CD4-positive, alpha-beta memory T cell (primary cell): ENCODE data around the gene PTTG1IP2. TPM values are rescaled to one million over a fixed set of nuclear protein-coding genes. Genes with fewer than 3 reads are reported as not detected.

Experiments used
- CTCF ChIA-PET: fragments of 350-600 bp; sonication (Branson Sonifier 250); formaldehyde crosslinking; loops from one replicate; lab custom pipeline; 2021; ENCODE audit warnings: inconsistent platforms; ENCODE audit not compliant: partially characterized antibody; lab: Charles Lee
- POLR2A ChIA-PET: fragments of 350-600 bp; sonication (Branson Sonifier 250); formaldehyde crosslinking; loops from one replicate; lab custom pipeline; 2021; ENCODE audit not compliant: partially characterized antibody; lab: Charles Lee
- DNase-seq, 5 donors: peaks; one replicate each; pipeline versions ENCODE4 v3.0.0 to v3.0.0-alpha.2; 2020 to 2022; ENCODE audit warnings: mixed read lengths in 1 of 5
- H3K27ac ChIP-seq: one replicate; pipeline ENCODE4 v1.7.0; 2013; ENCODE audit warnings: low read depth, low read length
- H3K27me3 ChIP-seq: 2 replicates; pipeline ENCODE4 v1.7.0; 2013; ENCODE audit warnings: mild to moderate bottlenecking, low read length, moderate library complexity; ENCODE audit not compliant: insufficient read depth
- H3K36me3 ChIP-seq: 2 replicates; pipeline ENCODE4 v1.7.0; 2013; ENCODE audit warnings: mild to moderate bottlenecking, low read length, moderate library complexity; ENCODE audit not compliant: insufficient read depth
- H3K4me1 ChIP-seq: 2 replicates; pipeline ENCODE4 v1.7.0; 2013; ENCODE audit warnings: mild to moderate bottlenecking, low read length, moderate library complexity; ENCODE audit not compliant: insufficient read depth
- H3K4me3 ChIP-seq, 2 donors: one replicate each; pipeline ENCODE4 v1.7.0; 2013; ENCODE audit warnings: low read length in 2 of 2, mild to moderate bottlenecking in 1 of 2
- H3K9me3 ChIP-seq, 2 donors: one replicate each; pipeline ENCODE4 v1.7.0; 2013; ENCODE audit warnings: low read length in 2 of 2, control low read depth in 1 of 2; ENCODE audit not compliant: control insufficient read depth in 1 of 2
- H3K27ac Mint-ChIP-seq, 7 donors: one replicate each; pipeline ENCODE4 v1.8.0; 2020 to 2021; ENCODE audit warnings: mixed read lengths in 7 of 7, mild to moderate bottlenecking in 6 of 7, inconsistent platforms in 3 of 7, moderate library complexity in 3 of 7
- H3K27me3 Mint-ChIP-seq, 2 donors: one replicate each; pipeline ENCODE4 v1.8.0; 2020 to 2021; ENCODE audit warnings: mixed read lengths in 2 of 2
- H3K36me3 Mint-ChIP-seq, 2 donors: one replicate each; pipeline ENCODE4 v1.8.0; 2020 to 2021; ENCODE audit warnings: mixed read lengths in 2 of 2, inconsistent platforms in 1 of 2, mild to moderate bottlenecking in 1 of 2
- H3K4me1 Mint-ChIP-seq, 4 donors: one replicate each; pipeline ENCODE4 v1.8.0; 2020 to 2021; ENCODE audit warnings: mixed read lengths in 4 of 4, mild to moderate bottlenecking in 1 of 4
- H3K4me3 Mint-ChIP-seq, 8 donors: one replicate each; pipeline ENCODE4 v1.8.0; 2020 to 2021; ENCODE audit warnings: mixed read lengths in 8 of 8, mild to moderate bottlenecking in 7 of 8, moderate library complexity in 6 of 8, inconsistent platforms in 3 of 8
- H3K9me3 Mint-ChIP-seq, 8 donors: one replicate each; pipeline ENCODE4 v1.8.0; 2020 to 2021; ENCODE audit warnings: mixed read lengths in 8 of 8, mild to moderate bottlenecking in 5 of 8, inconsistent platforms in 3 of 8, moderate library complexity in 1 of 8
- intact Hi-C: fragments of 100-400 bp; cut with micrococcal nuclease; formaldehyde crosslinking; loops from one replicate; pipeline ENCODE4 v1.15.1; 2023
- polyA plus RNA-seq, 2 donors: library from polyadenylated mRNA; unstranded; fragments of 300-500 nt; fragmentation: Illumina TruSeq; gene quantifications; one replicate each; pipeline ENCODE4 v1.2.3, GENCODE V29; 2021
- total RNA-seq, 2 experiments: library from RNA; stranded (reverse); gene quantifications; one replicate each; pipeline ENCODE4 v1.2.3, GENCODE V29; 2021

Gene PTTG1IP2
- total and polyA plus RNA-seq, 4 experiments from 2014 or later, result not detected

DNA sequence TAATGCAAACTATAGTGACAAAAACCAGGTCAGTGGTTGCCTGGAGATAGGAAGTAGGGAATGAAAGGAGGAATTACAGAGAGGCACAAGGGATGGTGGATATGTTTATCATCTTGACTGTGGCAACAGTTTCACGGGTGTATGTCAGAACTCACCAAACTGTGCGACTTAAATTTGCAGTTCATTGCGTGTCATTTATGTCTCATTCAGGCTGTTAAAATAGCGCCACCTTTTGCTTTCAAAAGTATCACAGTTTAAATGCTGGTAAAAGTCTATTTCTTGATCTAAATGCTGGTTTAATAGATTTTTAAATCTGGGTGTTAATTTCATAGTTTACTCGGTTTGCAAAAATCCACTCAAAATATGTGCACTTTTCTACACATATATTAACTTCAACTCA, 51.0 kb downstream of the PTTG1IP2 start:
- H3K9me3 ChIP-seq, result no peaks in the 10 kb centered on the region
- Mint-ChIP-seq H3K9me3 (peaks cover 0 to 7% (median 2%) of the 10 kb centered on the region in 8 donors), H3K27me3 (peaks cover 0 to 3% of the 10 kb centered on the region in 2 donors), H3K27ac (no peak overlapping the region), H3K36me3 (no peaks in the 10 kb centered on the region), H3K4me3 (no peak overlapping the region), H3K4me1 (no peaks in the 10 kb centered on the region)
- H3K4me3 ChIP-seq, result no peak overlapping the region
- ChIA-PET CTCF (no interaction called here), POLR2A (no interaction called here)
- no peaks in the 10 kb centered on the region for H3K4me1 ChIP-seq
- H3K27me3 ChIP-seq, result no peaks in the 10 kb centered on the region
- no peak for DNase-seq
- H3K27ac ChIP-seq, result no peak overlapping the region
- intact Hi-C loops, result no loop called here
- H3K36me3 ChIP-seq, result no peaks in the 10 kb centered on the region

DNA sequence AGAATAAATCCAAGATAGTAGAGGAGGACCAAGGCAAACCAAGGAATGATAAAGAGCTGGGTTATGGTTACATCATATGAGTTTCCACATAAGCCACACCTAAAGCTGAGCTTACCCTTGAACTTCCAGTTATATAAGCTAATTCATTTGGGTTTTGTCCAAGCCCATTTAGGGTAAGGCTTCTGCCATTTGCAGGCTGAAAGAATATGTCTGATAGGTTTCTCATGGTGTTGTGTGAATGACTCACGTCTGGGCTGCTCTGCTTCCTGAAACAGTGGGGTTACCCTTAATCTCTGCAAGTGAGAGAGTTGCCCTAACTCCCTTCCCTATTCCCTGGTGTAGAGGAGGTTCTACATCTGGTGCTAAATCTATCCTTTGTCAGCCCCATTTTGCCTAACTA, 60.8 kb downstream of the PTTG1IP2 start:
- Histone ChIP-seq H3K4me3 (no peak overlapping the region), H3K27me3 (no peaks in the 10 kb centered on the region), H3K36me3 (no peaks in the 10 kb centered on the region), H3K9me3 (no peaks in the 10 kb centered on the region), H3K27ac (no peak overlapping the region), H3K4me1 (no peaks in the 10 kb centered on the region)
- Mint-ChIP-seq H3K4me3 (no peak overlapping the region), H3K9me3 (peaks cover 0 to 7% (median 2%) of the 10 kb centered on the region in 8 donors), H3K27ac (no peak overlapping the region), H3K36me3 (no peaks in the 10 kb centered on the region), H3K27me3 (peaks cover 7 to 9% of the 10 kb centered on the region in 2 donors), H3K4me1 (no peaks in the 10 kb centered on the region)
- DNase-seq, result no peak
- CTCF ChIA-PET, result no interaction called here
- POLR2A ChIA-PET, result no interaction called here
- intact Hi-C loops, result no loop called here

DNA sequence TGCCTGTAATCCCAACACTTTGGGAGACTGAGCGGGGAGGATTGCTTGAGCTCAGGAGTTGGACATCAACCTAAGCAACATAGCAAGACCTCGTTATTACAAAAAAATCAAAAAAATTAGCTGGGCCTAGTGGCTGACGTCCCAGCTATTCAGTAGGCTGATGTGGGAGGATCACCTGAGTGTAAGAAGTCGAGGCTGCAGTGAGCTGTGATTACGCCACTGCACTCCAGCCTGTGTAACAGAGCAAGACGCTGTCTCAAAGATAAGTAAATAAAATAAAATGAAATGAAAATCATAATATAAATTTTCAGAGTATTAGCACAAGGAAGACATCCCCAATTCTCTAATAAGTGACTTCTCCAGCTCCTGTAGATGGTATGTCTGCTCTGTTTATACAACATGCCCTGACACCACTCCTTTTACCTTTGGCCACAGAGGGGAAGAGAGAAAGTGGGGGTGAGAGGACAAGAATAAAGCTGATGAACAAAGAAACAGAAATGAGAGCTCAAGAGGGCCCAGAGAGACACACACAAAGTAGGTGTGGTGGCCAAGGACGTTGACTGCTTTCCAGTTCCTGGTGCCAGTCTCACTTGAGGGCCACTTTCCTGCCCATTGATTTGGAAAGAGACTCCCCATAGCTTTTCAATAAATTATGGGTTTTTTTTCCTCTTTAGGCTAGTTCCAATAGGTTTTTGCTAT, 62.9 kb downstream of the PTTG1IP2 start:
- POLR2A ChIA-PET, result no interaction called here
- Mint-ChIP-seq H3K4me3 (no peak overlapping the region), H3K9me3 (peaks cover 0 to 2% (median 0%) of the 10 kb centered on the region in 8 donors), H3K36me3 (no peaks in the 10 kb centered on the region), H3K27me3 (peaks cover 7 to 9% of the 10 kb centered on the region in 2 donors), H3K4me1 (no peaks in the 10 kb centered on the region), H3K27ac (no peak overlapping the region)
- H3K4me1 ChIP-seq, result no peaks in the 10 kb centered on the region
- no peak overlapping the region for H3K4me3 ChIP-seq
- intact Hi-C loops, result no loop called here
- no peaks in the 10 kb centered on the region for H3K36me3 ChIP-seq
- DNase-seq, result no peak
- H3K27me3 ChIP-seq, result no peaks in the 10 kb centered on the region
- no peak overlapping the region for H3K27ac ChIP-seq
- H3K9me3 ChIP-seq, result no peaks in the 10 kb centered on the region
- CTCF ChIA-PET, result interaction anchor here (1.3 kb wide), 1 partner anchor 77 kb away, joined by 3 read pairs; no protein-coding TSS in a partner anchor

DNA sequence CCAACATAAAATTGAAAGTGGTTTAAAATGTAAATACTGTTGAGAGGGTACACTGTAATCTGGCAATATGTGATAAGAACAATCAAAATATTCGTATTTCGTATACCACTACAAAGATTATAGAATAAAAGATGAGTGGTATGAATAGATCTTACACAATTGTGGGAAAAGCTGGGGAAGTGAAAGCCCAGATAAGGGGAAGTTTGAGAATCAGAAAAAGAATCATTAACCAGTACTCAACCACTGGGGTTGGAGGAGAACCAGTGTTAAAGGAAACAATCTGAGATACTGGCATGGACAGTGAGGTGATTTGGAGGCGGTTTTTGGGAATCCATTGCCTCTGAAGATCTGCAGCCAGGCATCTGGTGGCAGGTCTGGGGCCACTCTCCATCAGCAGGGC, 67.0 kb downstream of the PTTG1IP2 start:
- Histone ChIP-seq H3K9me3 (no peaks in the 10 kb centered on the region), H3K4me1 (no peaks in the 10 kb centered on the region), H3K27me3 (no peaks in the 10 kb centered on the region), H3K27ac (no peak overlapping the region), H3K36me3 (no peaks in the 10 kb centered on the region), H3K4me3 (no peak overlapping the region)
- intact Hi-C loops, result no loop called here
- H3K27ac Mint-ChIP-seq, result no peak overlapping the region
- peaks cover 1 to 2% of the 10 kb centered on the region in 2 donors for H3K27me3 Mint-ChIP-seq
- H3K9me3 Mint-ChIP-seq, result peaks cover 0 to 3% (median 0%) of the 10 kb centered on the region in 8 donors
- ChIA-PET POLR2A (no interaction called here), CTCF (no interaction called here)
- DNase-seq, result no peak
- no peaks in the 10 kb centered on the region for H3K4me1 Mint-ChIP-seq
- no peak overlapping the region for H3K4me3 Mint-ChIP-seq
- H3K36me3 Mint-ChIP-seq, result no peaks in the 10 kb centered on the region

DNA sequence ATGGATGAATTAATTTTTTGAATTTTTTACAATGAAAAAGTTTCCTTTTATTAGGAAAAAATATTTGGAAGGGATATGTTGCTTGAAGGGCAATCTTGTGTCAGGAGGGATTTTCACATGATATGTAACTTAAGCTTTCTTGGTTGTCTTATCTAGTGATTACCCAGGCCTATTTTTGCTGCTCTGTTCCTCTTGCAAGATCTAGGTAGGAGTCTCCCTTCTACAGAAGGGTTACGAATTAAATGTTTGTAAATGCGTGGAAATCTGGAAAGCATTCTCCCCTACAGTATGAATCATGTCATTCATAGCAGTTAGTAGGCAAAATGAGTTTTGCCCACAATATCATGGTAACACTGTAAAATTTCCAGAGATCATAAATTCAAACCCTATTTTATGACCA, 69.0 kb downstream of the PTTG1IP2 start:
- H3K4me3 ChIP-seq, result no peak overlapping the region
- CTCF ChIA-PET, result no interaction called here
- intact Hi-C loops, result no loop called here
- peaks cover 1 to 4% of the 10 kb centered on the region in 2 donors for H3K27me3 Mint-ChIP-seq
- POLR2A ChIA-PET, result no interaction called here
- no peak overlapping the region for H3K4me3 Mint-ChIP-seq
- H3K27ac Mint-ChIP-seq, result no peak overlapping the region
- no peaks in the 10 kb centered on the region for H3K36me3 ChIP-seq
- no peaks in the 10 kb centered on the region for H3K4me1 Mint-ChIP-seq
- H3K27ac ChIP-seq, result no peak overlapping the region
- DNase-seq, result no peak
- H3K4me1 ChIP-seq, result no peaks in the 10 kb centered on the region
- no peaks in the 10 kb centered on the region for H3K27me3 ChIP-seq
- no peaks in the 10 kb centered on the region for H3K36me3 Mint-ChIP-seq
- no peaks in the 10 kb centered on the region for H3K9me3 ChIP-seq
- H3K9me3 Mint-ChIP-seq, result peaks cover 0 to 3% (median 1%) of the 10 kb centered on the region in 8 donors

DNA sequence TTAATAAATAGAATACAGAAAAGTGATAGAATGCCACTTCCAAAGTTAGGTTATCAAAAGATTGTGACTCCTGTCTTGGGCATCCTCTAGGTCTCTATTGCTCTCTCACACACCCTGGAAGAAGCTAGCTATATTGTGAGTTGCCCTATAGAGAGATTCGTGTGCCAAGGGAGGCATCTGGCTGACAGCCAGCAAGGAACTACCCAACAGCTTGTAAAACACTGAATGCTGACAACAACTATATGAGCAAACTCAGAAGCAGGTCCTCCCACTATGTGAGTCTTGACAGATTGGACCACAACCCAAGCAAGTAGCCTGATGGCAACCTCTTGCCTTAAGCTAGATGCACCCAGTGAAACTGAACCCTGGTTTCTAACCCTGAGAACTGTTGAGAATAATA, 71.0 kb downstream of the PTTG1IP2 start:
- Histone ChIP-seq H3K4me3 (no peak overlapping the region), H3K27me3 (no peaks in the 10 kb centered on the region), H3K27ac (no peak overlapping the region), H3K36me3 (no peaks in the 10 kb centered on the region), H3K9me3 (no peaks in the 10 kb centered on the region), H3K4me1 (no peaks in the 10 kb centered on the region)
- CTCF ChIA-PET, result no interaction called here
- no peak for DNase-seq
- no peaks in the 10 kb centered on the region for H3K4me1 Mint-ChIP-seq
- no peaks in the 10 kb centered on the region for H3K36me3 Mint-ChIP-seq
- intact Hi-C loops, result no loop called here
- POLR2A ChIA-PET, result no interaction called here
- H3K9me3 Mint-ChIP-seq, result peaks cover 0 to 3% (median 1%) of the 10 kb centered on the region in 8 donors
- H3K4me3 Mint-ChIP-seq, result no peak overlapping the region
- no peak overlapping the region for H3K27ac Mint-ChIP-seq
- H3K27me3 Mint-ChIP-seq, result peaks cover 1 to 2% of the 10 kb centered on the region in 2 donors

DNA sequence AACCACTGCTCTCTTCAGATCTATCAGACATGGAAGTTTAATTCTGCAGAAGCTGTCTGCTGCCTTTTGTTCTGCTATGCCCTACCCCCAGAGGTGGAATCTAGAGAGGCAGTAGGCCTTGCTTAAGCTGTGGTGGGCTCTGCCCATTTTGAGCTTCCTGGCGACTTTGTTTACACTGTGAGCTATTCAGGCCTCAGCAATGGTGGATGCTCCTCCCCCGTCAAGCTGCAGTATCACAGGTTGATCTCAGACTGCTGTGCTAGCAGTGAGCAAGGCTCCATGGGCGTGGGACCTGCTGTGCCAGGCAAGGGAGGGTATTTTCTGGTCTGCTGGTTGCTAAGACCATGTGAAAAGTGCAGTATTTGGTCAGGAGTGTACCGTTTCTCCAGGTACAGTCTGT, 81.6 kb downstream of the PTTG1IP2 start:
- H3K9me3 Mint-ChIP-seq, result peaks cover 0 to 12% (median 4%) of the 10 kb centered on the region in 8 donors
- POLR2A ChIA-PET, result no interaction called here
- intact Hi-C loops, result no loop called here

More for the DNA sequence above, 81.6 kb downstream of the PTTG1IP2 start:
- Histone ChIP-seq H3K36me3 (no peaks in the 10 kb centered on the region), H3K9me3 (no peaks in the 10 kb centered on the region), H3K4me1 (no peaks in the 10 kb centered on the region), H3K27me3 (no peaks in the 10 kb centered on the region), H3K4me3 (no peak overlapping the region), H3K27ac (no peak overlapping the region)
- H3K27ac Mint-ChIP-seq, result no peak overlapping the region
- H3K36me3 Mint-ChIP-seq, result no peaks in the 10 kb centered on the region
- peaks cover 4% of the 10 kb centered on the region in 2 donors for H3K27me3 Mint-ChIP-seq
- no peak overlapping the region for H3K4me3 Mint-ChIP-seq
- CTCF ChIA-PET, result no interaction called here
- DNase-seq, result no peak
- H3K4me1 Mint-ChIP-seq, result no peaks in the 10 kb centered on the region
